ENCODE measurements around the gene ANP32A.

ANP32A gene

GRCh38 chr15:68743256-68743655, 77.4 kb downstream of the ANP32A start:
- DNase-seq, result no peak

- no peak for DNase-seq
These were observed 81.2 kb downstream of the ANP32A start for GRCh38 chr15:68739390-68740080.

- DNase-seq, result no peak
These were observed 85.1 kb downstream of the ANP32A start for GRCh38 chr15:68735610-68736009.

GRCh38 chr15:68734881-68735280, 85.8 kb downstream of the ANP32A start:
- no peak for DNase-seq

GRCh38 chr15:68734352-68734751, 86.3 kb downstream of the ANP32A start:
- DNase-seq, result no peak

- no peak for DNase-seq
These were observed 87.0 kb downstream of the ANP32A start for GRCh38 chr15:68733666-68734065.

- DNase-seq, result no peak
These were observed 88.2 kb downstream of the ANP32A start for GRCh38 chr15:68732451-68732850.

GRCh38 chr15:68730976-68731897, 89.5 kb downstream of the ANP32A start:
- DNase-seq, result no peak

- peak; percentile 6 for DNase-seq
These were observed 90.2 kb downstream of the ANP32A start for GRCh38 chr15:68730471-68730919.

GRCh38 chr15:68729789-68730411, 90.8 kb downstream of the ANP32A start:
- no peak for DNase-seq

Measured in central memory CD4-positive, alpha-beta T cell (primary cell).